ENCODE results near the gene MAGEA10. TPM values are rescaled to one million over a fixed set of nuclear protein-coding genes. Genes with fewer than 3 reads are reported as not detected.
"Not testable (repeated sequence)": the region's sequence is repeated elsewhere in the genome, so short reads cannot be mapped to it uniquely, and the experiment has no call there.

The MAGEA10 gene
- not detected in 2 replicates for total RNA-seq

DNA sequence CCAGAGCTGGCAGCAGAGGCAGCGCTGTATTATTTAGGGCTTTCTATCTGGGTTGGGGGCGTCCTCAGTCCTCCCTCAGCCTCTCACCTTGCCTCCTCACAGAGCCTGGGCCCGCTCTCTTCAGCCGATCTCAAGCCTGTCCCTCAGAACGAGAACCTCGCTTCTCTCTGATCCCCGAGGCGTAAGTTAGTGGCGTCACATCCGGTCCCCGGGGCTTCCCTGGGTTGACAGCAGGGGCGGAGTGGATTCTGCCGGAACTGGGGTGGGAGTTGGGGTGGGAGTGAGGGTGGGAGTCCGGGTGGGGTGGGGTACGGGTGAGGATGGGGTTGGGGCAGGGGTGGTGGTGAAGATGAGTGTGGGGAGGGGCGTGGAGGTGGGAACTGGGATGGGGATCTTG lies at the start of gene MAGEA10:
Gene MAGEA10, minus strand, starts transcription at position 190 of the 397 bp plus-strand sequence. CDS start 2,957 bp downstream, outside the sequence.
- DNase-seq (ENCODE audit: low read depth, low spot score) = no peak

DNA sequence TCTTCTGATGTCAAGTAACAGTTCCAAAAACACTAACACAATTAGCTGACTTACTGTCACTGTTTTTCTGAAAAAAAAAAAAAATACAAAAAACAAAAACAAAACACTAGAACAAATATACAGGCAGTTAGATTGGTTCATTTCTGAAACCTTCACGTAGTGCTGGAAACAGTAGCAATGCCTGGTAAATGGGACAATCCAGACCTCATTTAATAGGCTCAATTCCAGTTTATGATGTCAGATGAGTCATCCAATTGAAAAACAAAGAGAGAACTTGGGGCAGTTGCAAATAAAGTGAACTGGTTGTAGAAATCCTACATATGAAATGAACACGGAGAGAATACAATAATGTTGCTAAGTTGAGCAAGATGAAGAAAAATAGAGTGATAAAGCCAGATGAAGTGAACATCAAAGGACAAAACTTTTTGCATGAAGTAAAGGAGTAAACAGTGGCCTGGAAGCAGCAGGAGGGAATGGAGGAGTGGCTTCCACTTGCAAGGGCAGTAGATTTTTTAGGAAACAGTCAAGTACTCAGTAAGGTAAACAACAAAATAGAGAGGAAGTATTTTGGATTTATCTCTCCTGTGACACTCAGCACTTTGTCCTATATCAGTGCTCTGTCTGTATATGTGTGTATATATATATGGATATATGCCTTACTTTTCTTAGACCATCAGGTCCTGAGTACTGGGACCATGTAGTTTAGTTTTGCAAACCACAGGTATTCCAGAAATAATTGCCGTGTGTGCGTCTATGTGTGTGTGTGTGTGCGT lies 39.3 kb upstream of the MAGEA10 start:
- no peak for DNase-seq (ENCODE audit: low read depth, low spot score)

DNA sequence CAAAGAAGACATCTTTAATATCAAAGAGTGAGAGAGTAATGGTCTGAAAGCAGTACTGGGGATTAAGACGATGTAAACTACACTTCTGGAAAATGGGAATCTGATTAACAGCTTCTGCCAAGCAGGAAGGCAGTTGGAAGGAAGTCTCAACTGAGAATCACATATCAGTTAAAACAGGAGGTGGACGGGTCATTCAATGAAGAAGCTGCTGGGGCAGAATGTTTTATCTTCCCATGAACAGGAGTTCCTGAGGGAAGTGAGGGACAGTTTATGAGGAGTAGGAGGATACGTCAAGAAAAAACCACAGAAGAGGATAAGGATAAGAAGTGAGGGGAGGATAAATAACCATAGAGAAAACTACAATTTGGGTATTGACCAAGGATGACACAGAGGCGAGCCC lies 38.7 kb upstream of the MAGEA10 start:
- no peak for DNase-seq (ENCODE audit: low read depth, low spot score)

DNA sequence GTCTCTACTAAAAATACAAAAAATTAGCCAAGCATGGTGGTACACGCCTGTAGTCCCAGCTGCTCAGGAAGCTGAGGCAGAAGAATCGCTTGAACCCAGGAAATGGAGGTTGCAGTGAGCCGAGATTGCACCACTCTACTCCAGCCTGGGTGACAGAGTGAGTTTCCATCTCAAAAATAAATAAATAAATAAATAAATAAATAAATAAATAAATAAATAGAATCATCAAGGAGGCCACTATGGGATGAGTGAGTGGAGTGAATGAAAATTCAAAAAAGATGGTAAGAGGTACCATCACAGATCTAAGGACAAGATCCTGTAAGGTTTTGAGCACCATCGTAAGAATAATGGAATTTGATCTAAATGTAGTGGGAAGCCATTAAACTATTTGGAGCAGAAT lies 37.5 kb upstream of the MAGEA10 start:
- not testable (repeated sequence) for DNase-seq (ENCODE audit: low read depth, low spot score)

DNA sequence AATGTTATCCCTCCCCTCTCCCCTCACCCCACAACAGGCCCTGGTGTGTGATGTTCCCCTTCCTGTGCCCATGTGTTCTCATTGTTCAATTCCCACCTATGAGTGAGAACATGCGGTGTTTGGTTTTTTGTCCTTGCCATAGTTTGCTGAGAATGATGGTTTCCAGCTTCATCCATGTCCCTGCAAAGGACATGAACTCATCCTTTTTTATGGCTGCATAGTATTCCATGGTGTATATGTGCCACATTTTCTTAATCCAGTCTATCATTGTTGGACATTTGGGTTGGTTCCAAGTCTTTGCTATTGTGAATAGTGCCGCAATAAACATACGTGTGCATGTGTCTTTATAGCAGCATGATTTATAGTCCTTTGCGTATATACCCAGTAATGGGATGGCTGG lies 35.5 kb upstream of the MAGEA10 start:
- DNase-seq (ENCODE audit: low read depth, low spot score) = not testable (repeated sequence)

DNA sequence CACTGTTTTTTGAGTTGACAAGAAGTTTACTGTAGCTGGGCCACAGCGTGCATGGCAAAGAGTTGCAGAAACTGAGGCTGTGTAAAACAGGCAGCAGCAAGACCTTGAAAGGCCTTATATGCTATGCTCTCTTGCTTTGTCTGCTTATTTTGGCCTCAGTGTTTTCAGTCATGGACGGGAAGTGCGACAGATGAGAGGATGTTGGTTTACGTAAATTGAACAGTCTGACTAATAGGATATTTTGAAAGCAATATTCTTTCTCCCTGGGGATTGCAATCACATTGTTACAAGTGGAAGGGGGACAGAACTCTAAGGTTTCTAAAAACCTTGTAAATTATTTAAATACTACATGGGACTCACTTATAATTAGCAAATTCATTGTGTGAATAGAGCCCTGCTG lies 32.2 kb upstream of the MAGEA10 start:
- DNase-seq (ENCODE audit: low read depth, low spot score) = no peak

DNA sequence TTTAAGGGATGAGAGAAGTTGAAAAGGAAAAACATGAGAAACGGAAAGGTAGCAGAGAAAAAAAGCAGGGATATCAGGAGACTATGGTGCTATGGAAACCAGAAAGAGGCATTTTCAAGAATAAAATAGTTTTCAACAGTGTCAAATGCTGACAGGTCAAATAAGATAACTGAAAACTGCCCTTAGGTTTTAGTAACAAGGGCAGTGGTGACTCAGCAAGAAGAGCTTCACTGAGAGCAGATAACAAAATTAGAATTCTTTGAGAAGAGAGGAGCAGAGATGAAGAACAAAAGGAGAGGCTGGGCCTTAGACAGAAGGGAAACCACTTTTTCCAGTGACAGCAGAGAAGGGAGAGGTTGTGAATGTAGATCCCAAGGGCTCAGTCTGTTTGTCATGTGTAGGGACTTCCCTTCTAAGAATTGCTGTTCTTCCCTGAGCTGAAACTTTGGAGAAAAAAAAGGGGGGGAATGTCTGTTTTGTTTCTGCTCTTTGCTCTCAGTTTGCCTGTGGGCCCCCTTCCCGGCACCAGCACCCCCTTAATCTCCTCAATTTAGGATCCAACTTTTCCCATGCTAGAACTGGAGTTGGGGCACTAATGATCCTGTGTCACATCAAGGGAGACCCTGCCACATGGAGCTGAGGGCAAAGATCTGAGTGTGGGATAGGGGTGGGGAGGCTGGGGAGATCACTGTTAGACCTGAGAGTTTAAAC lies 26.8 kb upstream of the MAGEA10 start:
- no peak for DNase-seq (ENCODE audit: low read depth, low spot score)

DNA sequence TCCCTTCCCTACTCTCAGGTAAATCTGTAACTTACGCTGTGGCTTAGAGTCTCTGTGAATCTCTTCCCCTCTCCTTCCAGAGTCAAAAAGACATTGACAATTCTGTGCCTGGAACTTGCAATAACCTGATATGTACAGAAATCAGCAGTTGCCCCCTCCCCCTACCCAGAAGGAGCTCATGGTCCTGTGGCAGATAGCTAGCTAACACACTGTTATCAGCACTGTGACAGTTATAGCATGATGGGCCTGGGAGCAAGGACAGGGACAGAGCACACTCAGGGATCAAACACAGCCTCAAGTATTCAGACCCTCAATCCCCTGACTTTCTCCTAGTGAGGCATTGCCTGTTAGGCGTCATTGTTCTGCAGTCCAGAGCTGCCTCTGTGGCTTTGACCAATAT lies 18.7 kb upstream of the MAGEA10 start:
- no peak for DNase-seq (ENCODE audit: low read depth, low spot score)

DNA sequence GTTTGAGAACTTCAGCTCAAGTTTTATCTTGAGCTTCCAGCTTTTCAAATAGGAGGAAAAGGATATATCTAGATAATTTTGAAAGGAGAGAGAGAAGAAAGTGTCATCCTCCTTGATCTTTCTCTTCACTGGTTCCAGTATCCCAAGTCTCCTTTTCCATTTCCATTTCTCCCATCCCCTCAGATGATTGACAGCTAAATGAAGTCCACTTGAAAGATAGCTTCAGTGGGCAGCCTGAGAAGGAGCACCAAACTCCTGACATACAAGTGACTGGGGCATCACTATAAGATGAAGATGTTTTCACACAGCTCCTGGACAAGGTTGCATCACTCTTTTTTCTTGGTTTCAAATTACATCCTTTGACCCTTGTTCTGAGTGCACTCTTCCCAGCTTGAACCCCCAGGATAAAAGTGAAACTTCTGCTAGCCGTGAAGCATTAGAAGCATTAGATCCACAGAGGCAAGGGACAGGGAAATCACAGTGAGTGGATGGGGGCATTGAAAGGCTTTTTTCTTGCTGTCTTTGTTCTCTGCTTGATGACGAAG lies 17.5 kb upstream of the MAGEA10 start:
- DNase-seq (ENCODE audit: low read depth, low spot score) = no peak

DNA sequence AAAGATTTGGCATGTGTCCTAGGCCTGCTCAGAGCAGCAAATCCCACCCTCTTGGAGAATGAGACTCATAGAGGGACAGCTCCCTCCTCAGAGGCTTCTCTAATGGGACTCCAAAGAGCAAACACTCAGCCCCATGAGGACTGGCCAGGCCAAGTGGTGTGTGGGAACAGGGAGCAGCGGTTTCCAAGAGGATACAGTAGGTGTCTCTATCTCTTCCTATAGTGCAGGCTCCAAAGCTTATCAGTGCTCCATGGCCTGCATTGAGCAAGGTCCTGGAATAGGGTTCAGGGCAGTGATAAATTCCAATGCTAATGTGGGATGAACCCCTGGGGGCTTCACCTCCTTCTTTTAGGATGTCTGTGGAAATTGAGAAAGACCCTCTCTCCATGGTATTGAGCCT lies 15.7 kb upstream of the MAGEA10 start:
- no peak for DNase-seq (ENCODE audit: low read depth, low spot score)

DNA sequence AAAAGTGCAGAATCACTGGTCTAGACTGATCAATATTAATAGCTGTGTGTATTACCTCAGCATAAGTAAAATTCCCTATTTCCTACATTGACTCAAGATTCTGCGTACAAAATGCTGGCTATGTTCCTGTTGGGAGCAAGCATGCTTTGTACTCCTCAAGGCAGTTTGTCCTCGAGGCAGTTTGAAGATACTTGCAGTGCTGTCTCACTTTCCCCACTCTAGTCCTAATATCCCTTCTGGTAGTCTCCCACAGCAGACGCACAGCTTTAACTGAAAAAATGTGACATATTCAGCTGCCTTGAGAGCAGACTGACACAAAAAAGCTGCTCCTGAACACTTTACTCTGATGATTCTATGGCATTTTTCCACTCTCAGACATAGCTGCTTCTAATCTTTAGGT lies 12.9 kb upstream of the MAGEA10 start:
- DNase-seq (ENCODE audit: low read depth, low spot score) = no peak

DNA sequence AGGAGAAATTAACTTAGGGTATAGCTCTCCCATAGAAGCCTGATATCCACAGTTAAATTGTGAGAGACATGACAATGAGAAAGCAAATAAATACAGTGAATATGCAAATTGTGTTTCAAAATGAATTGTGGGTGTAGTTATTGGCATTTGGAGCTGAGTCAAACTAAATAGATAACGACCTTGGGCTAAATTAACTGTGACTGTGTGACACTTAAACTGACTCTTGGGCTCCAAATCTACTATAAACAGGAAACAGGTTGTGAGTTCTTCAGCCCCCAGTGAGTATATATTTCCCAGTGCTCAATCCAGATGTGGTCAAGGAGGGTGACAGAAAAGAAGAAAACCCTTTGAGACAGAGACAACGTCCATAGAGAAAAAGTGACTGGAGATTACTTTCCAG lies 11.3 kb upstream of the MAGEA10 start:
- no peak for DNase-seq (ENCODE audit: low read depth, low spot score)

DNA sequence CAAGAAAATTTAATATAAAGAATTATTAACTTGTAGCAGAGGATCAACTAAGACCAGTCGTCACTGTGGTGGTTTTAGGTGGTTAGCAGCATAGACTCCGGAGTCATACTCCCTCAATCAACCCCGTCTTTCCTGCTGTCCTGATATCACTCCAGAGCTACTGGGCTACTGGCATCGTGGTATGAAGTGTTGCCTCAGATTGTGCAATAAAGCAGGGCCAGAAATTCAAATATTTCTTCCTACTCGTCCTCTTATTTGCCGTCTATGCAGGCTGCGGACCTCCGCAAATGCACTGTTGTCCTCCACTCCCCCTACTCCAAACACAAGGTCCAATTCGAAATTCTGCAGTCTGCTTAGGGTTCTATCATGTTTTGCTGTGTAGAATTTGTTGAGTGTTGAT lies 1.2 kb upstream of the MAGEA10 start:
- DNase-seq (ENCODE audit: low read depth, low spot score) = no peak

DNA sequence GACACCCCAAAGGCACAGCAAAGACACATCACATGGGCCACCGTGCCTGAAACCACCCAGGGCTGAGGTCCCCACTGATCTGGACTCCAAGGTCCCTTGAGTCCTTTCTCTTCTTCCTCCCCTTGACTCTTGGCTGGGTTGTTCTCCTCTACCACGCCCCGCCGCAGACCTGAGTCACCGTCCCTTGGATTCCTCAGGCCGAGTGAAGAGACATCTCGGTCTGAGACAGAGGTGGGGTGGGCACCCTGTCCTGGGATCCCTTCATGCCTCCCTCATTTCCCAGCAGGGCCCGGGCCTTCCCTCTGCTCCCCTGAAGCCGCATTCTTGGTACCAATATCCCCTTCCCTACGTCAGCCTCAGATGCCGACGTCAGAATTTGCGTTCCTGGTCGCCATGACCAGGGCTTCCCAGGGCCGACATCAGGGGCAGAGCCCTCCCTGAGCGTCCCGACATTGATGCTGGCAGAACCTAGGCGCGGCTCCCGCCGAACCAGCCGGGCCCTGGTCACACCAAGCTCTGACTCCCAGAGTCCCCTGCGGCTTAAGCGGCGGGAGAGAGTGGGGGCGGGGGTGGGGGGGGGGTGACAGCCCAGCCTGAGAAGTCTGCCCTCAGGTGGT lies 498 bp downstream of the MAGEA10 start:
- DNase-seq (ENCODE audit: low read depth, low spot score) = no peak

DNA sequence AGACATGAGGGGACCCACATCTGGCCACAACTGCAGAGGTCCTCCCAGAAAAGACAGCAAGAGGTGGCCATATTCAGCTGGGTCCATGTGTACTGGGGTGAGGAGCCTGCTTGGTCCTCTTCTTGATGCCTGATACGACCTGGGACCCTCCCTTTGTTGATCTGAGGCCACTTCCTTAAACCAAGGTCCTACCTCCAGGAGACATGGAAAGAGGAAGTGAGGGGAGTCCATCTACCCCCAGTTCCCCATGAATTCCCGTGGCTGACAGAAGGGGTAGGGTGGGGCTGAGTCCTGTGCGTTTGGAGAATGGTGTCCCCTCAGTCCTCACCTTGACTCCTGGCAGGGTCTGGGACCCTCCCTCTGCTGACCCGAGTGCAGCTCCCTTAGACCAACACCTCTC lies 2.1 kb downstream of the MAGEA10 start:
- DNase-seq (ENCODE audit: low read depth, low spot score) = no peak

DNA sequence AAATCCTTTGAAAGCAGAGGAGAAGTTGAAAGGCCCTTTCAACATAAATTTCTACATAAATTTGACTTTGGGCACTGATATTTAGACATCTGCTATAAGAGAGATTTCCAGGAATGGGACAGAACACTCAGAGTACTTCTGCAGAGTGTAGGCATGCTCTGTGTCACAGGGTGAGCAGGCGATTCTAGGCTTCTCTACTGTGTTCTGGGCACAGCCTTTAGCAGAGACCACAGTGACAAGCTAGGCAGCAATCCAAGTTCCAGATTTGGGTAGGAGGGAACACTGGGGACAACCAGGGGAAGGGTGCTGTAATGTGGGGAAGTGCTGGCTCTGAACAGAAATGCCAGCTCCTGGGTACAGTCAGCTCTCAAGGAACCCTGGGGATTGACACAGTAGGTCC lies 6.9 kb downstream of the MAGEA10 start:
- no peak for DNase-seq (ENCODE audit: low read depth, low spot score)

DNA sequence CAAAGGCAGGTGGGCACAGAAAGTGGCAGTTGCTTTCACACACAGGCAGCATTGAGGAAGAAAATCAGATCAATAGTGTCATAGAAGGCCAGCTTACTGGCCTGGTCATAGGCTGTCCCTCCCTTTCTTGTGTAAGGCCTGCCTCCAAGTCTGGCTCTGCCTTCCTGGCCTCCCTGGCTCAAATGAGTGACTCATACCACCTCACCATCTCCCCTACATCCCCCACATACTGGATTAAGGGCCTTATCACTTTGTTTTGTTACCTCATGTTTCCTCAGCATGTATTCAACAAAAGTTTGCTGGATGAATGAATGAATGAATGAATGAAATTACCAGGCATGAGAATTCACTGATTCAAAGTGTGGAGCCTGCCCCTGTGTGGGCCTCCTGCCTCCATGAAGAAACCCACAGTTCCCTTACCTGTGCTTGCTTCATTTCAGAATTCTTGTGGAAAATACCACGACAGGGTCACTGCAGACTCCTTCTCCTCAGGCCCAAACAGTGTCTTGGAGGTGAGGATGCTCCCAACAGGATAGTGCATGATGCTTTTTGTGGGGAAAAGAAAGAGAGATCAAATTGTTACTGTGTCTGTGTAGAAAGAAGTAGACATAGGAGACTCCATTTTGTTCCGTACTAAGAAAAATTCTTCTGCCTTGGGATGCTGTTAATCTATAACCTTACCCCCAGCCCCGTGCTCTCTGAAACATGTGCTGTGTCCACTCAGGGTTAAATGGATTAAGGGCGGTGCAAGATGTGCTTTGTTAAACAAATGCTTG lies 9.1 kb downstream of the MAGEA10 start:
- DNase-seq (ENCODE audit: low read depth, low spot score) = not testable (repeated sequence)

DNA sequence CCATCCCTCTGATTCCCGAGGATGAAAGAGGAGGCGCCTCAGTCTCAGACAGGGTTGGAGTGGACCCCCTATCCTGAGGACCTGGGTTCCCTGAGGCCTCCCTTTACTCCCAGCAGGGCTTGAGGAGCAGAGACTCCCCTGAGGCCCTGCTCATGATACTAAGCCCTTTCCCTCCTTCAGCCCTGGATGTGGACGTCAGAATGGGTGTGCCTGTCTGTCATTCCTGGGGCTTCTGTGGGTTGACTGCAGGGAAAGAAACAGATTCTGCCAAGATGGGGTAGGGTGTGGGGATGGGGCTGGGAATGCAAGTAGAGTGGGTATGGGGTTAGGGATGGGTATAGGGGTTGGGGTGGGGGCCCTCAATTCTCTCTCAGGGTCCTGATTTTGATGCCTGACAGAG lies 21.1 kb downstream of the MAGEA10 start:
- no peak for DNase-seq (ENCODE audit: low read depth, low spot score)

DNA sequence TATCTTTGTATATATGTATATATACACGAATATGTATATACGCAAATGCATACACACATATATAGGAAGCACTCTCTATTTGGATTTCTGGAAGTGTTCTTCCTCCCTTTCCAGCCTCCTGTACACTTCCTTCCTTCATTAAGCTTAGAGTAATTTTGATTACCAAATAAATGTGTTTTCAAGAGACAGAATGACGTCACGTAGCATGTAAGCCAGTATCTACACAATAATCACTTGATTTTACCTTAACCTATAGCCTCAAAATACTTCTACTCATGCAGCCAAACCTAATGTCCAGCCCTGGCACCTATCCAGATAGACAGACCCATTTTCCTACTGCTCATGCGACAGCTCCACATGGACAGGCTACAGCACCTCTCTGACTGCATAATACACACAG lies 29.9 kb downstream of the MAGEA10 start:
- no peak for DNase-seq (ENCODE audit: low read depth, low spot score)

DNA sequence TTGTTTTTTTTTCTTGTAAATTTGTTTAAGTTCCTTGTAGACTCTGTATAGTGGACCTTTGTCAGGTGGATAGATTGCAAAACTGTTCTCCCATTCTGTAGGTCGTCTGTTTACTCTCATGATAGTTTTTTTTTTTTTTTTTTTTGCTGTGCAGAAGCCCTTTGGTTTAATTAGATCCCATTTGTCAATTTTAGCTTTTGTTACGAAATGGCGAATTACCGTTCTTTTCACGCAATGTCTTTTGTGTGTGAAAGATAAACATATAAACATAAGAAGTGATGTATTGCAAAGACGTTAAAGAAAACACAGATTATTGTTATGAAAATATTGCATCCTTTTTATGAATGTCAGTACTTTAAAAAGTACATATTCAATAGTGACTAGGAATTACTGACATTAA lies 34.5 kb downstream of the MAGEA10 start:
- no peak for DNase-seq (ENCODE audit: low read depth, low spot score)

DNA sequence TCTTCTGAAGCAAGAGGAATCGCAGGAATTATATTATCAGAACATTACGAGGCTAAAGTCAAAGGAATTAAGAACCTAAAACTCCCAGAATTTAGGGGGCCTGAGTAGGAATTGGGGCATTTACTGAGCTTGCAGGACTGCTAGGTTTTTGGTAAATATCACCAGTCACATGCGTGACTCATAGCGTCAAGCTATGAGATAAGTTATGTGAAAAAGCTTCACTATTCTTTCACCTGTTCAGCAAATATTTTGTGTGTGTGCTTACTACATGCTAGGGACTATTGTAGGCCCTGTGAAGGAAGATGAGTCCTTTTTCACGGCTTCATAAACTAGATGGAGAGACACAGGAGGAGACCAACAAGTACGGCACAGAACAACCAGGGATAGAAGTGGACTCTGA lies 52.2 kb downstream of the MAGEA10 start:
- DNase-seq (ENCODE audit: low read depth, low spot score) = no peak
